ENCODE measurements around the gene DLG1.

DLG1 gene

GRCh38 chr3:197025736-197026480, 272.5 kb downstream of the DLG1 start:
- no peak for DNase-seq

- no peak for DNase-seq
Observed at GRCh38 chr3:197024881-197025735, 273.3 kb downstream of the DLG1 start.

- no peak for DNase-seq
Observed at GRCh38 chr3:197023998-197024651, 274.3 kb downstream of the DLG1 start.

GRCh38 chr3:197023241-197023997, 275.0 kb downstream of the DLG1 start:
- DNase-seq: peak; percentile 4 to 5

- DNase-seq: no peak
Observed at GRCh38 chr3:197022405-197023231, 275.8 kb downstream of the DLG1 start.

- no peak for DNase-seq
Observed at GRCh38 chr3:197021729-197022404, 276.5 kb downstream of the DLG1 start.

- DNase-seq: no peak
Observed at GRCh38 chr3:197021231-197021630, 277.2 kb downstream of the DLG1 start.

GRCh38 chr3:197019535-197019934, 278.9 kb downstream of the DLG1 start:
- no peak for DNase-seq

GRCh38 chr3:197019021-197019420, 279.4 kb downstream of the DLG1 start:
- no peak for DNase-seq

GRCh38 chr3:197017003-197017402, 281.4 kb downstream of the DLG1 start:
- no peak for DNase-seq

- DNase-seq: no peak
Observed at GRCh38 chr3:197015790-197016736, 282.3 kb downstream of the DLG1 start.

GRCh38 chr3:197014942-197015575, 283.4 kb downstream of the DLG1 start:
- DNase-seq: no peak

- no peak for DNase-seq
Observed at GRCh38 chr3:197014024-197014423, 284.4 kb downstream of the DLG1 start.

GRCh38 chr3:197012540-197012883, 285.9 kb downstream of the DLG1 start:
- DNase-seq: no peak

GRCh38 chr3:197011780-197012539, 286.5 kb downstream of the DLG1 start:
- no peak for DNase-seq

GRCh38 chr3:197010556-197011351, 287.7 kb downstream of the DLG1 start:
- DNase-seq: no peak

GRCh38 chr3:197009532-197010019, 288.8 kb downstream of the DLG1 start:
- no peak for DNase-seq
